GM12874 (cell line): Measurements from ENCODE around the gene FYB1.
A peak's percentile ranks its signal among the peaks of the same experiment; 100 is the strongest.

Experiments
- TF ChIP-seq, protein P1 (sequence below): IDR thresholded peaks from 2 replicates; pipeline ENCODE4 v1.5.1; 2011; ENCODE audit warnings: low read depth, mild to moderate bottlenecking, control low read depth, low read length, moderate library complexity; ENCODE audit not compliant: insufficient read depth

Gene FYB1

GRCh38 chr5:39217365-39218281 is 1.7 kb downstream of the FYB1 start:
- TF ChIP-seq, protein P1, sequence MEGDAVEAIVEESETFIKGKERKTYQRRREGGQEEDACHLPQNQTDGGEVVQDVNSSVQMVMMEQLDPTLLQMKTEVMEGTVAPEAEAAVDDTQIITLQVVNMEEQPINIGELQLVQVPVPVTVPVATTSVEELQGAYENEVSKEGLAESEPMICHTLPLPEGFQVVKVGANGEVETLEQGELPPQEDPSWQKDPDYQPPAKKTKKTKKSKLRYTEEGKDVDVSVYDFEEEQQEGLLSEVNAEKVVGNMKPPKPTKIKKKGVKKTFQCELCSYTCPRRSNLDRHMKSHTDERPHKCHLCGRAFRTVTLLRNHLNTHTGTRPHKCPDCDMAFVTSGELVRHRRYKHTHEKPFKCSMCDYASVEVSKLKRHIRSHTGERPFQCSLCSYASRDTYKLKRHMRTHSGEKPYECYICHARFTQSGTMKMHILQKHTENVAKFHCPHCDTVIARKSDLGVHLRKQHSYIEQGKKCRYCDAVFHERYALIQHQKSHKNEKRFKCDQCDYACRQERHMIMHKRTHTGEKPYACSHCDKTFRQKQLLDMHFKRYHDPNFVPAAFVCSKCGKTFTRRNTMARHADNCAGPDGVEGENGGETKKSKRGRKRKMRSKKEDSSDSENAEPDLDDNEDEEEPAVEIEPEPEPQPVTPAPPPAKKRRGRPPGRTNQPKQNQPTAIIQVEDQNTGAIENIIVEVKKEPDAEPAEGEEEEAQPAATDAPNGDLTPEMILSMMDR: peak; percentile 85

DNA sequence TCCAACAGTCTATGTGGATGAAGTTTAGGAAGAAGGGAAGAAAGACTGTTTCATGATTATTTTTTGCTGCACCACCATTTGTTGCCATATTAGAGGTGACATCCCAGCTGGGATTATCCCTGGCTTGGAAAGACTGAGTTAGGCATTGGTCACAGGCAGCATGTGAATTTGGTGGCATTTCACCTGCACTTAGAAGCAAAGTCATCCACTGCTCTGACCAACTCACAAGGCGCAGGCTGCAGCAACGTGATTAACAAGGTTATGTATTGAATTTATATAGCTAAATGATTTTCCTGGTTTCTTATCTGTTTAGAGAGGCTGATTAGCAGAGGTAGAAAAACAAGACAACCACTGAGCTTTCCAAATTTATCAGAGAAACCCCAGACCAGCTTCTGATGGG is 2.7 kb downstream of the FYB1 start:
- TF ChIP-seq, protein P1: no peak

DNA sequence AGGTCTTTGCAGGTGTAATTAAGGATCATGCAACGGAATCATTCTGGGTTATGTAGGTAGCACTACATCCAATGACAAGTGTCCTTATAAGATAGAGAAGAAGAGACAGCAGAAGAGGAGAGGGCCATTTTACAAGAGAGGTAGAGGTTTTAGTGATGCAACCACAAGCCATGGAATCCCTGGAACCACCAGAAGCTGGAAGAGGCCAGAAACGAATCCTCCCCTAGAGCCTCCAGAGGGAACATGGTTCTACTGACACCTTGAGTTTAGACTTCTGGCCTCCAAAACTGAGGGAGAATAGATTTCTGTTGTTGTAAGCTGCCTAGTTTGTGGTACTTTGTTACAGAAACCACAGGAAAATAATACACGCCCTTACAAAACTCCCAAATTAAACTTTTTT is 3.5 kb downstream of the FYB1 start:
- TF ChIP-seq, protein P1: no peak

DNA sequence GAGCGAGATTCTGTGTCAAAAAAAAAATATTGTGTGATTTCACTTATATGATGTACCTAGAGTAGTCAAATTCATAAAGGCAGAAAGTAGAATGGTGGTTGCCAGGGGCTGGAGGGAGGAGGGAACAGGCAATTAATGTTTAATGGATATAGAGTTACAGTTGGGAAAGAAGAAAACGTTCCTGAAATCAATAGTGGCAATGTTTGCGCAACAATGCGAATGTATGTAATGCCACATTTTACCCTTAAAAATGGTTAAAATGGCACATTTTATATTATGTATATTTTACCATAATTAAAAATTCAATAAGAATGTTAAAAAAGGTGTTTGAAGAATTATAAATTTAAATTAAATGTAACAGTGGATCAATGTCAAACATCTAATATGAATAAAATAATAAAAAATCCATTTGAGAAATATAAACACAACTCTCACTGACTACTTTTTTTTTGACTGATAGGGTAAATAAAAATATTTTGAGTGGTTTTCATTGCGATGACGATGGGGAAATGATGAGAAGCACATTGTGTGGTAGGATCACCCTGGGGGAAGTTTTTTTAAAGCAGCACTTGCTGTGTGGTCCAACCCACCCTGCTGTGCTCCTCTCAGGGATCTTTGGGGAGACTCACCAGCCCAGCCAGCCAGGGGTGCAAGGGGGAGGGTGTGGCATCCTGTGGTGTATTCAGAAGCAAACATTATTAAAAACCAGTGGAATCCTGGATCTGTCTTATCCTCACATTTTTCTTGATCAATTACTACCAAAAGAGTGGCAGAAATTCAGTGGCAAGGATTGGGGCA is 4.3 kb downstream of the FYB1 start:
- TF ChIP-seq, protein P1: no peak

DNA sequence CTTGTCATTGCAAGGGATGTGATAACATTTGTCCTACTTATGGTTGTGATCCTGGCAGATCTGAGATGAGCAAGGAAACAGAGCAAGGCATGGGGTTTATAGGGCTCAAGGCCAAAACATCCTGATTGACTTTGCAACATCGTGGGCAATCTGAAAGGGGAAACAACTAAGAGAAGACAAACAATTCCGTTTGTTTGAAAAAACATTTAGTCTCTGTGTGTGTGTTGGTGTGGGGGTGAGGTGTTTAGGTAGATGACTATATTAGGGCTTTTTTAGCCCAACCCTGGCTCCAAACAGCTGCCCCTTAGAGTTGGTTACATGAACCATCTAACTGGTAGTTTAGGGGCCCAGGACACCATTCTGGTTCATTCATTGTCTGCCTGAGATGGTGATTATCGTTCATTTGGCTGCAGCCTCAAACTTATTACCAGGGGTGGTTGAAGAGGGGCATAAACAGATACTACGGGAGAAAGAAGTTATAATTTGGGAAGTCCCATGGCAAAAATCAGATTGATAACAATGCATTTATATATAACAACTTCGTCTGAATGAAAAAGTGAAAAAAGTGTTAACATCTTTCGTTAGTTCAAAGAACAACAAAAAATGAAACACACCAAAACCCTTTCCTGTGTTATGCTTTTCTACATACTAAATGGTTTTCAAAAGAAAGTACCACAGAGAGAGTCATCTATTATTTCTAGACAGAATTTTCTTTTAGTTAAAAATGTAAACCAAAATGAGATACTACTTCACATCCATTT is 5.7 kb downstream of the FYB1 start:
- TF ChIP-seq, protein P1: no peak

- TF ChIP-seq, protein P1: no peak
Measured at GRCh38 chr5:39211773-39212172, 7.6 kb downstream of the FYB1 start.

GRCh38 chr5:39209924-39210323 is 9.4 kb downstream of the FYB1 start:
- TF ChIP-seq, protein P1: no peak
